ENCODE data around the gene FSIP1.

DNA sequence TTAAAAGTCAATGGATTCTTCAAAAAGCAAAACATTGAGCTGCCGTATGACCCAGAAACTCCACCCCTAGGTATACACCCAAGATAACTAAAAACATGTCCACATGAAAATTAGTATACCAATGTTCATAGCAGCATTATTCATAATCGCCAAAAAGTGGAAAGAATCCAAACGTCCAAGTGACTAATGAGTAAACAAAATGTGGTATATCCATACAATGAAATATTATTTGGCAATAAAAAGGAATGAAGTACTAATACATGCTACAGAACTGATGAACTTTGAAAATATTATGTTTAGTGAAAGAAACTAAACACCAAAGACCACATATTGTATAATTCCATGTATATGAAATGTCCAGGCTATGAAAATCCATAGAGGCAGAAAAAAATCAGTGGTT, 123.9 kb downstream of the FSIP1 start:
- TF ChIP-seq EP300 (IDR thresholded peaks at IDR 0.05) (no peak), POLR2A (IDR thresholded peaks at IDR 0.05; ENCODE audit: low read depth) (no peak)
